SK-N-SH (cell line): ENCODE data around the gene PHPT1. TPM values are rescaled to one million over a fixed set of nuclear protein-coding genes. Genes with fewer than 3 reads are reported as not detected.
A peak's percentile ranks its signal among the peaks of the same experiment; 100 is the strongest.

Source experiments
- CTCF ChIA-PET: fragments of 300-600, 350-600 bp; formaldehyde crosslinking; extraction: SDS; loops from one replicate; lab custom pipeline; 2021; lab: Yijun Ruan, JAX
- POLR2A ChIA-PET: fragments of 350-600 bp; sonication (Branson Sonifier 250); formaldehyde crosslinking; extraction: SDS; loops from one replicate; lab custom pipeline; 2020; ENCODE audit warnings: antibody characterized with exemption, inconsistent platforms; lab: Yijun Ruan, JAX
- DNase-seq: peaks from one replicate; pipeline ENCODE4 v3.0.0; 2012
- H2AFZ ChIP-seq: fragments of 200-600 bp; sonication (generic); 2 replicates; pipeline ENCODE4 v1.8.1; 2016; ENCODE audit warnings: antibody characterized with exemption, mild to moderate bottlenecking, low read depth
- H3F3A ChIP-seq: fragments of 200-600 bp; sonication (generic); replicated peaks from 2 replicates; pipeline ENCODE3; 2016; ENCODE audit warnings: antibody characterized with exemption, mild to moderate bottlenecking; ENCODE audit not compliant: insufficient read depth
- H3K27ac ChIP-seq, 2 experiments: fragments of 200-500 bp in 1 of 2; fragments of 200-600 bp in 1 of 2; sonication (Bioruptor generic) in 1 of 2; sonication (generic), shearing (Covaris generic) in 1 of 2; 2 replicates each; pipeline versions ENCODE4 v1.5.1 to v1.6.1; 2014 to 2016; ENCODE audit warnings: low read depth in 2 of 2, inconsistent platforms in 1 of 2, low read length in 1 of 2, mild to moderate bottlenecking in 1 of 2, mixed read lengths in 1 of 2
- H3K27me3 ChIP-seq: fragments of 200-600 bp; sonication (generic), shearing (Covaris generic); 2 replicates; pipeline ENCODE4 v1.6.1; 2016; ENCODE audit warnings: mixed run types; ENCODE audit not compliant: insufficient read depth
- H3K36me3 ChIP-seq, 2 experiments: fragments of 200-500 bp in 1 of 2; fragments of 200-600 bp in 1 of 2; sonication (Bioruptor generic) in 1 of 2; sonication (generic) in 1 of 2; replicated peaks in 1 of 2; 2 replicates each; pipeline versions ENCODE3 to v1.5.1; 2014 to 2016; ENCODE audit warnings: low read length in 1 of 2, mild to moderate bottlenecking in 1 of 2; ENCODE audit not compliant: insufficient read depth in 2 of 2, control insufficient read depth in 1 of 2
- H3K4me1 ChIP-seq, 2 experiments: fragments of 200-500 bp in 1 of 2; fragments of 200-600 bp in 1 of 2; sonication (Bioruptor generic) in 1 of 2; sonication (generic), shearing (Covaris generic) in 1 of 2; 2 replicates each; pipeline versions ENCODE4 v1.5.1 to v1.6.1; 2014 to 2016; ENCODE audit warnings: low read depth in 1 of 2, low read length in 1 of 2, mixed run types in 1 of 2; ENCODE audit not compliant: insufficient read depth in 2 of 2, control insufficient read depth in 1 of 2
- H3K4me2 ChIP-seq: fragments of 200-600 bp; sonication (generic), shearing (Covaris generic); 2 replicates; pipeline ENCODE4 v1.6.1; 2017; ENCODE audit warnings: mixed run types
- H3K4me3 ChIP-seq, 2 experiments: fragments of 200-500 bp in 1 of 2; fragments of 200-600 bp in 1 of 2; sonication (Bioruptor generic) in 1 of 2; sonication (generic), shearing (Covaris generic) in 1 of 2; 2 replicates each; pipeline versions ENCODE4 v1.5.1 to v1.8.1; 2014 to 2016; ENCODE audit warnings: low read depth in 2 of 2, inconsistent platforms in 1 of 2, low read length in 1 of 2, mild to moderate bottlenecking in 1 of 2, mixed read lengths in 1 of 2, moderate library complexity in 1 of 2
- H3K79me2 ChIP-seq: fragments of 200-600 bp; sonication (generic); 2 replicates; pipeline ENCODE4 v1.8.1; 2017; ENCODE audit warnings: mild to moderate bottlenecking; ENCODE audit not compliant: insufficient read depth
- H3K9ac ChIP-seq: fragments of 200-600 bp; sonication (generic); 2 replicates; pipeline ENCODE4 v1.6.1; 2017; ENCODE audit warnings: mixed run types
- H3K9me2 ChIP-seq: fragments of 200-600 bp; sonication (generic); 2 replicates; pipeline ENCODE4 v1.6.1; 2017; ENCODE audit warnings: mixed run types
- H3K9me3 ChIP-seq: fragments of 200-600 bp; sonication (generic); 2 replicates; pipeline ENCODE4 v1.6.1; 2017; ENCODE audit warnings: mixed run types, mild to moderate bottlenecking, moderate library complexity
- H4K20me1 ChIP-seq: fragments of 200-600 bp; sonication (generic); 2 replicates; pipeline ENCODE4 v1.6.1; 2017; ENCODE audit warnings: mild to moderate bottlenecking, mixed run types; ENCODE audit not compliant: insufficient read depth
- FOXJ3 ChIP-seq: sonication (generic); formaldehyde crosslinking; IDR thresholded peaks from 2 replicates; pipeline ENCODE4 v1.5.1; 2020; ENCODE audit warnings: mild to moderate bottlenecking, missing genetic modification reagents
- GATA2 ChIP-seq: sonication (generic); formaldehyde crosslinking; IDR thresholded peaks from 2 replicates; pipeline ENCODE4 v1.5.0; 2020; ENCODE audit warnings: mild to moderate bottlenecking, missing genetic modification reagents
- IRF3 ChIP-seq: fragments of 150-350 bp; IDR thresholded peaks from 2 replicates; pipeline ENCODE4 v1.6.1; 2016; ENCODE audit warnings: mild to moderate bottlenecking, low read depth, low read length
- MAX ChIP-seq: IDR thresholded peaks from 2 replicates; pipeline ENCODE4 v1.4.0; 2012; ENCODE audit warnings: low read depth
- TAF1 ChIP-seq: IDR thresholded peaks from 2 replicates; pipeline ENCODE4 v1.6.1; 2012; ENCODE audit warnings: low read depth, mild to moderate bottlenecking, low read length, moderate library complexity, borderline replicate concordance
- TEAD4 ChIP-seq: IDR thresholded peaks from 2 replicates; pipeline ENCODE4 v1.4.0; 2012; ENCODE audit warnings: mild to moderate bottlenecking, borderline replicate concordance; ENCODE audit not compliant: insufficient read depth
- WGBS: methylation state at CpG from one replicate; pipeline ENCODE4 v1.1.6; 2017; ENCODE audit warnings: low lambda C conversion rate; 5-methylcytosine and 5-hydroxymethylcytosine counted together
- polyA plus RNA-seq, 3 experiments: library from polyadenylated mRNA; depleted of rRNA; stranded (reverse); fragments of >200 nt; gene quantifications; 2 replicates each; pipeline ENCODE4 v1.2.3, GENCODE V29; 2012

The PHPT1 gene
- polyA plus RNA-seq, 1 of the 3 experiments (the other 2 are of a cell fraction), result 517 TPM

GRCh38 chr9:136846376-136847087, 2.7 kb upstream of the PHPT1 start:
- WGBS, result 99% methylated on average over 75 of the region's 98 CpGs

GRCh38 chr9:136847088-136847825, 2.0 kb upstream of the PHPT1 start:
- Histone ChIP-seq H2AFZ (no peak overlapping the region), H3K27ac (peak overlapping the region; percentile 84 to 98; a peak in 3 of 4 replicates), H3K9me3 (no peaks in the 10 kb centered on the region), H3F3A (peaks cover 3% of the 10 kb centered on the region), H3K27me3 (no peaks in the 10 kb centered on the region), H3K79me2 (peaks cover 23% of the 10 kb centered on the region; the same call in 1 of the 2 replicates), H3K4me1 (peaks cover 11 to 21% of the 10 kb centered on the region in 2 experiments; a peak in 2 of 4 replicates), H4K20me1 (no peaks in the 10 kb centered on the region; the same call in 1 of the 2 replicates), H3K4me3 (peak overlapping the region; percentile 89 to 97), H3K9ac (peak overlapping the region; percentile 84), H3K9me2 (no peaks in the 10 kb centered on the region), H3K4me2 (peak overlapping the region; percentile 100), H3K36me3 (peaks cover 0 to 13% of the 10 kb centered on the region in 2 experiments)
- peak; percentile 73 for DNase-seq
- TF ChIP-seq TEAD4 (no peak), GATA2 (CRISPR knock-in tag) (no peak), MAX (no peak), TAF1 (no peak), FOXJ3 (CRISPR knock-in tag) (no peak)
- CTCF ChIA-PET, result interaction anchor here (0.7 to 2.5 kb wide), 9 partner anchors 34 to 222 kb away, joined by 3 to 11 read pairs (median 3); partner anchors contain the start of genes FBXW5 and TMEM141
- 78% methylated on average over 46 of the region's 75 CpGs for WGBS
- POLR2A ChIA-PET, result interaction anchor here (0.5 to 1.3 kb wide), 4 partner anchors 10 to 141 kb away, joined by 3 to 5 read pairs (median 4); partner anchors contain the start of gene RABL6

More at GRCh38 chr9:136846376-136847087, 2.7 kb upstream of the PHPT1 start:
- Histone ChIP-seq H3K27me3 (no peaks in the 10 kb centered on the region), H3K9me3 (no peaks in the 10 kb centered on the region), H3K27ac (no peak overlapping the region; a peak in 1 of 4 replicates), H4K20me1 (peaks cover 6% of the 10 kb centered on the region; the same call in 1 of the 2 replicates), H3K9me2 (no peaks in the 10 kb centered on the region), H3K4me1 (peaks cover 18 to 27% of the 10 kb centered on the region in 2 experiments; a peak in 2 of 4 replicates), H3K4me3 (no peak overlapping the region), H3K36me3 (peaks cover 0 to 13% of the 10 kb centered on the region in 2 experiments), H3K4me2 (no peak overlapping the region), H2AFZ (no peak overlapping the region), H3F3A (peaks cover 10% of the 10 kb centered on the region), H3K79me2 (peaks cover 23% of the 10 kb centered on the region; the same call in 1 of the 2 replicates), H3K9ac (no peak overlapping the region)
- no peak for DNase-seq
- ChIA-PET CTCF (interaction anchor here (1.1 to 2.5 kb wide), 2 partner anchors 98 to 183 kb away, joined by 3 to 11 read pairs; partner anchors contain the start of gene FBXW5), POLR2A (interaction anchor here (0.5 to 1.3 kb wide), 2 partner anchors 9 to 142 kb away, joined by 4 read pairs; no protein-coding TSS in a partner anchor)
- no peak for TF ChIP-seq IRF3
- TF ChIP-seq, all 33 proteins: peak for 0
